Stimulated activated CD8-positive, alpha-beta memory T cell treated with anti-CD3 and anti-CD28 coated beads, Interleukin-7, amount 100 ng/mL, for 48 hours (primary cell): ENCODE measurements around the gene CTTNBP2NL.

Experiments used
- DNase-seq, 2 donors: peaks; one replicate each; pipeline ENCODE4 v3.0.0-alpha.2; 2020; ENCODE audit warnings: low read depth in 1 of 2; ENCODE audit errors: extremely low read depth in 1 of 2

The CTTNBP2NL gene

GRCh38 chr1:112505878-112506277, 109.9 kb downstream of the CTTNBP2NL start:
- DNase-seq = no peak

GRCh38 chr1:112506306-112506705, 110.3 kb downstream of the CTTNBP2NL start:
- no peak for DNase-seq

- DNase-seq = no peak
Measured at GRCh38 chr1:112506731-112507130, 110.7 kb downstream of the CTTNBP2NL start.

GRCh38 chr1:112507336-112507735, 111.3 kb downstream of the CTTNBP2NL start:
- no peak for DNase-seq

GRCh38 chr1:112507921-112508277, 111.9 kb downstream of the CTTNBP2NL start:
- no peak for DNase-seq

GRCh38 chr1:112508278-112509004, 112.4 kb downstream of the CTTNBP2NL start, which contains the start of gene WNT2B:
TSS of gene WNT2B (plus strand) at chr1:112508965. CDS start at chr1:112509263, 298 bp downstream.
- DNase-seq = no peak

- no peak for DNase-seq
Measured at GRCh38 chr1:112509005-112509659, 113.1 kb downstream of the CTTNBP2NL start.

GRCh38 chr1:112509660-112510178, 113.7 kb downstream of the CTTNBP2NL start:
- no peak for DNase-seq

GRCh38 chr1:112510340-112510739, 114.3 kb downstream of the CTTNBP2NL start:
- DNase-seq = no peak
